Activated T-helper 9 cell treated with anti-CD3 and anti-CD28 coated beads, Interleukin-2, amount 50 U/mL, for 16 hours (primary cell): ENCODE measurements around the gene GPC6.
"Not testable (repeated sequence)": the region's sequence is repeated elsewhere in the genome, so short reads cannot be mapped to it uniquely, and the experiment has no call there.

Experiments
- DNase-seq: peaks from one replicate; pipeline ENCODE4 v3.0.0-alpha.2; 2020; ENCODE audit warnings: low read depth

The GPC6 gene

DNA sequence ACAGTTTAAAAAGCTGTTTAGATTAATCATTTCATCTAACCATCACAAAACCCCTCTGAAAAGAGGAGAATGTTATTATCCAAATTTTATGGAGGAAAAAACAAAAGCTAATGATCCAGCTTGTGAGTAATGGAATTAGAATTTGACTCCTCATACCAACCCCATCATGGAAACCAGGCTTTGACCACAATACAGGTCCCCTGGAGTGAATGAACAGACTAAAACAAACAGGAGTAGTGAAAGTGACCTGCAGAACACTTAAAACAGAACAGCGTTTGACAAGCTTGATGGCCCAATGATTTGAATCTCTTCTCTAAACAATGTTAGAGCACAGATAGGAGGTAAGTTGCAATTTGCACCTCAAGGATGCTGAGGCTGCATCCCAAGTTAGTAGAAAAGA is 1022.9 kb downstream of the GPC6 start:
- DNase-seq = no peak

DNA sequence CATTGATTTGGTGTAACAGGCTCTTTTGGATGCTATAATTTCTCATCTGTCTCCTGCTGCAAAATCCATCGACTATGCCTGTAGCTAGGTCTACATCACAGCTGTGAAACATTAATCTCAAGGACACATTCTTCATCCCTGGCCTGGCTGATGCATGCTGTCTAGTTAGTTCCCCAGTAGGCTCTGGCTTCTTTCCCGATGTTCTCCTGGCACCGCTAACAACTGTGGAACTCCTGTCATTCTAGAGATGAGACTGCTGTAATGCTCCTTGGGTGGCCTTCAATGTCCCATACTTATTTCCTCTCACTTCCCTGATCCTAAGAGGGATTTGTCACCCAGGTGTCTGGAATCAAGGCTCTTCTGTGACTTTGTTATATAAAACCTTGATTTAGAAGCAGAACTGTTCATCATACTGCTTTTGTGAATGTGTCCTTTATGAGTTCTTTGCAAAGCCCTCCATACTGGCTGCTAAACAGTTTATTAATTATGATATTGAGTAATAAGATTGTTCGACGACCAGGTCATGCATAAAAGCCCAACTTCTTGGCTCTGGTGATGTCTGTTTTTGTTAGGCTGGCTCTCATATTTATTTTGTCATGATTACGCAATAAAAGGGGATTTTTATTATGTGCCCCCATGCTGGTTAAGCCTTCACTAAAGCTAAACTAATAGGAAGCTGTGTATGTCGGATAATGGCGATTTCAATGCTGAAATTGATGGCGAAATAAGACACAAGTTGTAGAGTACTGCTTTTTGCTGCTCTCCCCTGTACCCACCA is 1025.4 kb downstream of the GPC6 start:
- DNase-seq = no peak

- no peak for DNase-seq
Observed at GRCh38 chr13:94254737-94255136, 1028.1 kb downstream of the GPC6 start.

- no peak for DNase-seq
Observed at GRCh38 chr13:94256721-94257120, 1030.1 kb downstream of the GPC6 start.

DNA sequence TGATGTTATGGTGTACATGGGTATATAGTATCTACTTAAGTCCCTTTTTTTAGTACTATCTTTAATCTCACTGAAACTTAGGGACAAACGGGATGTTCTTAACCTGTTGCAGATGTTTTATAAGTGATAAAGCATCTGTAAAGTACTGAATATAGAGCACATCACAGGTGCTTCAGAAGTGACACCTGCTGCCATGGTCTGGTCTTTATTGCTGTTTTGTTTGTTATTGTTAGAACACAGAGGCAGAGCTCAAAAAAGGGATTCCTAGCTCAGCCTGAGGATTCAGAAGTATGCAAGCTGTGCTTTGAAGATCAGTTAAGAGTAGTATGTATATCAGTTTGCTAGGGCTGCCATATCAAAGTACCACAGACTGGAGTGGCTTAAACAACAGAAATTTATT is 1033.4 kb downstream of the GPC6 start:
- no peak for DNase-seq

- no peak for DNase-seq
Observed at GRCh38 chr13:94261163-94261562, 1034.6 kb downstream of the GPC6 start.

GRCh38 chr13:94263038-94263437 is 1036.4 kb downstream of the GPC6 start:
- DNase-seq = no peak

DNA sequence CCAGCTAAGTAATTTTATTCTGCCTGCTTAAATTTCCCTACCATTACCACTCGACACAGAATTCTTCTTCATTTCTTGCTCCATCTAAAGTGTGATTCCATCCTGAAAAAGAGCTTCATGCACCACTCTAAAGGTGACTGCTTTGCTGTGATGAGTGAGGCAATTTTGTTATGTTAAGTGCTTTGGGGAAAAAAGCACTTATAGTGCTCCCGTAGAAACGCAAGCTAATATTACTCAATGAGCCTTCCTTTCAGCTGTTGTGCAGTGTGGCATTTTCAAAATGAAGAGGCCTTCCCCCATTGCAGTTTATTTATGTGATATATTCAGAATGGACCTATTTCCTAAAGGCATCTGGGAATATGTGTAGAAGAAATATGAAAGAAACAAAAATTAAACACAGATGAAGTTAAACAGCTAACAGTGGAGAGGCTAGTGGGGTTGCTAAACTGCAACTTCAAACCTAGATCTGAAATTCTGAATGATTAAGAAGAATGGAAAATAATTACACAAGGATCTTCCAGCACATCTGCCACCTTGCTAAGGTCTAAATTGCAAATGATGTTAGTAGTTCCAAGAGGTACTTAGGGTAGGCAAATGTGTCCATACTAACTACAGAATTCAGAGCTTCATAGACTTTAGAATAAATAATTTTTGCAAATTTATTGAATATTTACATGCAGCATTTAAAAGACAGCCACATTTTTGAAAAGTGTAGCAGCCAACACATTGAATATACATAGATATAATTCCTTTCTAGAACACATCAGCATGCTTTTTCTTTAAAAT is 1041.2 kb downstream of the GPC6 start:
- no peak for DNase-seq

GRCh38 chr13:94268661-94269060 is 1042.1 kb downstream of the GPC6 start:
- DNase-seq = no peak

DNA sequence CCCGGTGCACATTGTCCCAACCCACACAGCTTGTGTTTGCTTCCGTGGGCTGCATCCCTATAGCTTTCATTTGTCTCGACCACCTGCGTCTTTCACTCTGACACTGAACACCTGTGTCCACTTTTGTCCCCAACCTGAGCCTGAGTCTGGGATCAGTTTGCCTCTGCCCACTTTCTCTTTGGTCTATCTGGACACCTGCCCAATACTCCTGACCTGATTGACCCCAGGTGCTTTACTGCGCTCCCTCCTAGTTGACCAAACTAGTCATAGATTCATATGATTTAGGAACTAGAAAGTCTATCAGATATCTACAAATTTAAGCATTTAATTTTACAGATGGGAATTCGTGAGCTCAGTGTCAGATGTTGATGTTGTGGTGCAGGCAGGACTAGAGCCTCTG is 1043.0 kb downstream of the GPC6 start:
- no peak for DNase-seq

DNA sequence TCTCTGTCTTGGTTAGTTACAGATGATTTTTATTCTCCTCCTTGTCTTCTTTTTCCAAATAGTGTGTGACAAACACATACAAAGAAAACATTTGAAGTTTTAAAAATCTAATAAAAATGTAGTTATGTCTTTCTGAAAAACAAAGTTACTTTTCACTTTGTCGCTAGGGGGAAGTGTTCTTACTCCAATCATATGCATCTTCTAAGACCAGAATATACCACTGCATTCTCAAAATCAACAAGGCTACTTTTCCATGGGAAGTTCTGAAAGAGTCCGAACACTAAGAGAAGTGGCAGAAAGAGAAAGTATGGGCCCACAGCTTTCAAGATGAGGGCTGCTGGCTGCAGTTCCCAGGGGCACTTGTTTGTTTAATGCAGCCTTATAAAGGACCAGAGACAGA is 1043.9 kb downstream of the GPC6 start:
- no peak for DNase-seq

GRCh38 chr13:94272038-94272437 is 1045.4 kb downstream of the GPC6 start:
- DNase-seq = no peak

- DNase-seq = no peak
Observed at GRCh38 chr13:94280349-94280748, 1053.7 kb downstream of the GPC6 start.

DNA sequence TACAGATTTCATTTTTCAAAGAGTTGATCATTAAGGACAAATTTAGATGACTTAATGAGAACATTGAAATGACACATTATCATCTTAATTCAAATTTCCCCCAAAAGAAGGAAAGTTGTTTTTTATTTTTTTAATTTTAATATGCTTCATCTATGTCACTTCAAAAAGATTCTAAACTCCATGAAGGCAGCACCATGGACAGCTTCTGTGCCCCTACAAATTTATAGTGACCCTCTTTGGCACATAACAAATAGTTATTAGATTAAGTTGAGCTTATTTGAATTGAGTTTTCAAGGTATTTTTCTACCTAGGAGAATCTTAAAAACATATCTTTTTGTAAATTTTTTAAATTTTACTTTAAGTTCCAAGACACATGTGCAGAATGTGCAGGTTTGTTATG is 1054.2 kb downstream of the GPC6 start:
- DNase-seq = no peak

DNA sequence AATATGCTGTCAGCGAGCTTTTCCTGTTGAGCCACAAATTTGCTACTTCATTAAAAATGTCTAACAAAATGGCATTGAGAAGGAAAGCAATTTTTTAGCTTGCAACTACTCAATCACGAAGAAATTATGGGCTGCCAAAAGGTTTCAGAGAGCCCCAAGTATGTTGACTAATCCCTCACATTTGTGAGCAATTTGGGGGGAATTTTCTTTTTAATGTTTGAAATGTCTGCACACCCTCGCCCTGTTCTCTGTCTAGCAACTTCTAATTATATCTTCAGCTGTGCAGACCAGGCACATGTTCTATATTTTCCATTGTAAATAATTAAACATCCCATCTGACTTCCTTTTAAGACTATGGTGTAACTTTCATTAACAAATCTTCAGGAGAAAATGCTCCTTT is 1060.0 kb downstream of the GPC6 start:
- no peak for DNase-seq

DNA sequence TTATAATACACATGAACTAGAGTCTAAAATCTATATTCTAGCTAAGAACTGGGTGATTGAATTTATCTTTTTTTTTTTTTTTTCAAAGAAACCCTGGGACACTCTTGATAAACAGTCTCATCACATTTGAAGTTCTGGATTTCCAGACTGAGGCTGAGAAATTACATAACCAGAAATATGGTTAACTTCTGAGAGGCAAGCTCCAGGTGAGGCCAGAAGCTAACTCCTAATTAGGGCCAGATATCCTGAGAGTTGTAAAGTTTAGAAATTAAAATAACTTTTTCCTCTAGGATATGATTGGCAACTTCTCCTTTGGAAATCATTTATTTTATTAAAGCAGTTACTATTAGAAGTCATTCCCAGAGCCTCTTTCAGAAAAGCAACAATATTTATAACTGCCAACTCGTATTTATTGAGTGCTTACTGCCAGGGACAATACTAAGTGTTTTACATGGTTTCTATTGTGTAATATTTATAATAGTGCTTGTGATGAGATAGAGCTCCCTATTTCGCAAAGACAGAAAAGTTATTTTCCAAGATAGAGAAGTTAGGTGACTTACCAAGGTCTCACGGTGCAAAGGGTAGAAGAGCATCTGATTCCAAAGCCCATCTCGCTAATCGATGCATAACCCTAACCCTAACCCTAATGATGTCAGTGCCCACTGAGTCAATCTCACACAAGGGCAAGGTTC is 1065.2 kb downstream of the GPC6 start:
- DNase-seq = no peak

GRCh38 chr13:94292323-94292640 is 1065.7 kb downstream of the GPC6 start:
- no peak for DNase-seq

GRCh38 chr13:94296471-94296870 is 1069.9 kb downstream of the GPC6 start:
- DNase-seq = no peak

- DNase-seq = no peak
Observed at GRCh38 chr13:94298346-94298745, 1071.7 kb downstream of the GPC6 start.

DNA sequence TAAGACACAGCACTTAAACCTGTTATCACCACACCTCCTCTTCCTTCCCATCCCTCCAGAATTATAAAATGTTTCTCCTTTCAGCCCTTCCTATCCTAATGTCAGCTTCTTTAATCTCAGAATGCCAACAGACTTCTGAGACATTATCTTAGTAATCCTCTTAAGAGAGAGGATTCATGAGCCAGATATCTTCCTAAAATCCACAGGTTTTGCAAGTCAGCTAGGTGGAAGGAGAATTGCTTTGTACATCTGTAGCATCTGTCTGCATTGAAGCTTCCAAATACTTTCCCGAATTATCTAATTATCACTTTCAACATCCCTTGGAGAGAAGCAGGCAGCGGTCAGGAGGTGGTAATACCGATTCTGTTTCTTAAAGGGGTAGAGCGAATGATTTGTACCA is 1073.8 kb downstream of the GPC6 start:
- no peak for DNase-seq

DNA sequence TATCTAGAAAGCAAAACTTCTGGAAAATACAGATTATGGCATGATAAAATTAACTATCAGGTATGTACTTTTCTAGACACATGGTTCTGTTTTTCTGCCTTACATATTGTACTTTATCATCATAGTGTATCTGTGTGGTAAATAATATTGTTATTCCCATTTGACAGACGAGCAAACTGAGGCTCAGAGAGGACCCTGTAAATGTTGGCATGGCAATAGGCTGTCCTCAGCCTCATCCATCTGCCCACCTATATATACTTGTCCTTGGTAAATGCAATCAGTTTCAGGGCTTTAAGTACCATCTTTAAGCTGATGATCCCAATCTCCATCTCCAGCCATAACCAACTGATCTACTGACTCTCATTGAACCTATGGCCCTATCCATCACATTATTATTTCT is 1074.9 kb downstream of the GPC6 start:
- DNase-seq = no peak

DNA sequence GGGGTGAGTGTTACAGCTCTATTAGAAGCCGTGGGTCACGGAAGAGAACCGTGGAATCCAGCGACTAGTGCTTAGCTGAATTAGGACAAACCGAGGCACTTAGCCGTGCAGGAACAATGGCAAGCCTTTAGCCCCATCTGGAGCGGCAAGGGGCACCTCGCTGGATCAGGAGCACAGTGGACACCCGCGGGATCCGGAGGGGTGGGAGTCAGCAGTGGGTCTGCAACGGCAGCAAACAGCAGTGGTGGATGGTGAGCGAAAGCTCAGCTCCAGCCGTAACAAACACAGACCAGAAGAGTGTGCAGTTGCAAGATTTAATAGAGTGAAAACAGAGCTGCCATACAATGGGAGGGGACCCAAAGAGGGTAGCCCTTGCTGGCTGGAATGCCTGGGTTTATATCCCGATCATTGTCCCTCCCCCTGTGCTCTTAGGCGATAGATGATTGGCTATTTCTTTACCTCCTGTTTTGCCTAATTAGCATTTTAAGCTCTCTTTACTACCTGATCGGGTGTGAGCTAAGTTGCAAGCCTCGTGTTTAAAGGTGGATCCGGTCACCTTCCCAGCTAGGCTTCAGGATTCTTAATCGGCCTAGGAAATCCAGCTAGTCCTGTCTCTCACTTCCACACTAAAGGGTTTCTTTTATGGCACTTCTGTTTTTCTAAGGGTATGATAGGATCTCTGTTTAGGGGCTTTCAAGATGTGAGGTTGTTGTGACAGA is 1076.4 kb downstream of the GPC6 start:
- not testable (repeated sequence) for DNase-seq
